Coronary artery (tissue), 2 donors: ENCODE data around the gene STAT6.

Source experiments
- DNase-seq: peaks from one replicate; pipeline ENCODE4 v3.0.0-alpha.2; 2017; ENCODE audit warnings: low spot score
- H3K27ac ChIP-seq, 2 donors: fragments of 200-600 bp; sonication (generic); one replicate each; pipeline ENCODE4 v1.5.1; 2016 to 2019
- H3K4me3 ChIP-seq: fragments of 200-600 bp; sonication (generic); 2 replicates; pipeline ENCODE4 v1.5.1; 2016; ENCODE audit warnings: mild to moderate bottlenecking, moderate library complexity
- CTCF ChIP-seq: fragments of 200-600 bp; sonication (generic); IDR thresholded peaks from one replicate; pipeline ENCODE4 v1.5.1; 2019; ENCODE audit warnings: antibody characterized with exemption

Gene STAT6

GRCh38 chr12:57156701-57157403 is 45.7 kb upstream of the STAT6 start:
- no peak for TF ChIP-seq CTCF
- no peak for DNase-seq
- Histone ChIP-seq H3K4me3 (no peak overlapping the region), H3K27ac (peak overlapping the region in 1 of 2 donors; percentile 38)

- Histone ChIP-seq H3K27ac (peak overlapping the region in 1 of 2 donors; percentile 84), H3K4me3 (no peak overlapping the region)
- TF ChIP-seq CTCF, result no peak
- DNase-seq, result no peak
Observed at GRCh38 chr12:57154804-57155434, 43.8 kb upstream of the STAT6 start.

GRCh38 chr12:57154076-57154475 is 42.9 kb upstream of the STAT6 start:
- H3K27ac ChIP-seq, result peak overlapping the region; percentile 84 to 87
- no peak for TF ChIP-seq CTCF
- DNase-seq, result no peak
- H3K4me3 ChIP-seq, result no peak overlapping the region

GRCh38 chr12:57153415-57153997 is 42.3 kb upstream of the STAT6 start:
- TF ChIP-seq CTCF, result no peak
- peak overlapping the region; percentile 84 to 87 for H3K27ac ChIP-seq
- peak overlapping the region; percentile 12 for H3K4me3 ChIP-seq
- DNase-seq, result no peak

- Histone ChIP-seq H3K4me3 (peak overlapping the region; percentile 33), H3K27ac (peak overlapping the region; percentile 84 to 87)
- TF ChIP-seq CTCF, result no peak
- no peak for DNase-seq
Observed at GRCh38 chr12:57152639-57153038, 41.5 kb upstream of the STAT6 start.

GRCh38 chr12:57151741-57152630 is 40.8 kb upstream of the STAT6 start:
- DNase-seq, result no peak
- H3K27ac ChIP-seq, result peak overlapping the region; percentile 84 to 87
- H3K4me3 ChIP-seq, result peak overlapping the region; percentile 33
- no peak for TF ChIP-seq CTCF
